Forelimb muscle (tissue), 1 donor: ENCODE measurements around the gene ENO2. TPM values are rescaled to one million over a fixed set of nuclear protein-coding genes. Genes with fewer than 3 reads are reported as not detected.

Source experiments
- DNase-seq: peaks from one replicate; pipeline ENCODE4 v3.0.0-alpha.2; 2013; ENCODE audit warnings: low read depth
- polyA plus RNA-seq: library from polyadenylated mRNA; unstranded; fragments of 120-200 nt; gene quantifications from one replicate; pipeline ENCODE4 v1.2.1, GENCODE V29; 2013; ENCODE audit not compliant: insufficient read length

The ENO2 gene
- polyA plus RNA-seq, 1 donor: 6.1 TPM

DNA sequence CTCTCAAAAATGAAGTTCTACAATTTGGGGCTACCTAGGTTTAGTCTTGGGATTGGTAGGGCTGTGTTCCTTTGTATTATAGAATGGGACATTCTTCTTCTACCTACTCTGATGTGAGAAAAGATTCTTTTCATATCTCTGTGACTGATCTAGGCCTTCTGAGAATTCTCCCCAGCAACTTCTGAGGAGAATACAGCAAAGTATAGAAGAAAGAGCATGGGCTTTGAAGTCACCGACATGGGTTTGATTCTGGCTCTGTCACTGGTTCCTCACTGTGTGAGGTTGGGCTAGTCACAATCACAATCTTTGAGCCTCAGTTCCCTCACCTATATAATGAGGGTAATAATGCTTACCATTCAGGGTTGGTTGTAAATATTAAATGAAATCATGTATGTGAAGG is 18.4 kb downstream of the ENO2 start:
- DNase-seq: no peak

DNA sequence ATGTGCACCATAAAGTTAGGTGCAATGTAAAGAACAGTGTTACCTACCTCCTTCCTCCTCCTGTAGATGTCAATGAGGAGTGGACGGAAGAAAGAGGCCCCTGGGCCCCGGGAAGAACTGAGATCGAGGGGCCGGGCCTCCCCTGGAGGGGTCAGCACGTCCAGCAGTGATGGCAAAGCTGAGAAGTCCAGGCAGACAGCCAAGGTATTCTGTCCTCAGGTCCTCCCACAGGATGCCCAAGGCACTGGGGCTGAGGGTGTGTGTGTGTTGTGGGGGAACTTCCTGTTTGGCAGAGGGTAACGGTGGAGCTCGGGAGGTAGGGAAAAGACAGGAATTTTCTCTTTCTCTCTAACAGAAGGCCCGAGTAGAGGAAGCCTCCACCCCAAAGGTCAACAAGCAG is 19.7 kb downstream of the ENO2 start:
- DNase-seq: no peak

DNA sequence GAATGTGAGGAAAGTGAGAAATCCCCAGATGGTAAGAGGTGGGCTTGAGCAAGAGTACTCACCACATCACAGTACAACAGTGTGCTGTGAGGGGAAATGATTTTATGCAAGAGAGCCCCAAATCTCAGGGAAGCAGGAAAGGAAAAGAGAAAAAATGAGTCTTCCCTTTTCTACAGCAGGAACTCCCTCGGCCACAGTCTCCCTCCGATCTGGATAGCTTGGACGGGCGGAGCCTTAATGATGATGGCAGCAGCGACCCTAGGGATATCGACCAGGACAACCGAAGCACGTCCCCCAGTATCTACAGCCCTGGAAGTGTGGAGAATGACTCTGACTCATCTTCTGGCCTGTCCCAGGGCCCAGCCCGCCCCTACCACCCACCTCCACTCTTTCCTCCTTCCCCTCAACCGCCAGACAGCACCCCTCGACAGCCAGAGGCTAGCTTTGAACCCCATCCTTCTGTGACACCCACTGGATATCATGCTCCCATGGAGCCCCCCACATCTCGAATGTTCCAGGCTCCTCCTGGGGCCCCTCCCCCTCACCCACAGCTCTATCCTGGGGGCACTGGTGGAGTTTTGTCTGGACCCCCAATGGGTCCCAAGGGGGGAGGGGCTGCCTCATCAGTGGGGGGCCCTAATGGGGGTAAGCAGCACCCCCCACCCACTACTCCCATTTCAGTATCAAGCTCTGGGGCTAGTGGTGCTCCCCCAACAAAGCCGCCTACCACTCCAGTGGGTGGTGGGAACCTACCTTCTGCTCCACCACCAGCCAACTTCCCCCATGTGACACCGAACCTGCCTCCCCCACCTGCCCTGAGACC is 21.2 kb downstream of the ENO2 start:
- DNase-seq: no peak

DNA sequence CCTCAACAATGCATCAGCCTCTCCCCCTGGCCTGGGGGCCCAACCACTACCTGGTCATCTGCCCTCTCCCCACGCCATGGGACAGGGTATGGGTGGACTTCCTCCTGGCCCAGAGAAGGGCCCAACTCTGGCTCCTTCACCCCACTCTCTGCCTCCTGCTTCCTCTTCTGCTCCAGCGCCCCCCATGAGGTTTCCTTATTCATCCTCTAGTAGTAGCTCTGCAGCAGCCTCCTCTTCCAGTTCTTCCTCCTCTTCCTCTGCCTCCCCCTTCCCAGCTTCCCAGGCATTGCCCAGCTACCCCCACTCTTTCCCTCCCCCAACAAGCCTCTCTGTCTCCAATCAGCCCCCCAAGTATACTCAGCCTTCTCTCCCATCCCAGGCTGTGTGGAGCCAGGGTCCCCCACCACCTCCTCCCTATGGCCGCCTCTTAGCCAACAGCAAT is 21.8 kb downstream of the ENO2 start:
- no peak for DNase-seq

DNA sequence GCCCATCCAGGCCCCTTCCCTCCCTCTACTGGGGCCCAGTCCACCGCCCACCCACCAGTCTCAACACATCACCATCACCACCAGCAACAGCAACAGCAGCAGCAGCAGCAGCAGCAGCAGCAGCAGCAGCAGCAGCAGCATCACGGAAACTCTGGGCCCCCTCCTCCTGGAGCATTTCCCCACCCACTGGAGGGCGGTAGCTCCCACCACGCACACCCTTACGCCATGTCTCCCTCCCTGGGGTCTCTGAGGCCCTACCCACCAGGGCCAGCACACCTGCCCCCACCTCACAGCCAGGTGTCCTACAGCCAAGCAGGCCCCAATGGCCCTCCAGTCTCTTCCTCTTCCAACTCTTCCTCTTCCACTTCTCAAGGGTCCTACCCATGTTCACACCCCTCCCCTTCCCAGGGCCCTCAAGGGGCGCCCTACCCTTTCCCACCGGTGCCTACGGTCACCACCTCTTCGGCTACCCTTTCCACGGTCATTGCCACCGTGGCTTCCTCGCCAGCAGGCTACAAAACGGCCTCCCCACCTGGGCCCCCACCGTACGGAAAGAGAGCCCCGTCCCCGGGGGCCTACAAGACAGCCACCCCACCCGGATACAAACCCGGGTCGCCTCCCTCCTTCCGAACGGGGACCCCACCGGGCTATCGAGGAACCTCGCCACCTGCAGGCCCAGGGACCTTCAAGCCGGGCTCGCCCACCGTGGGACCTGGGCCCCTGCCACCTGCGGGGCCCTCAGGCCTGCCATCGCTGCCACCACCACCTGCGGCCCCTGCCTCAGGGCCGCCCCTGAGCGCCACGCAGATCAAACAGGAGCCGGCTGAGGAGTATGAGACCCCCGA is 22.5 kb downstream of the ENO2 start:
- DNase-seq: no peak

DNA sequence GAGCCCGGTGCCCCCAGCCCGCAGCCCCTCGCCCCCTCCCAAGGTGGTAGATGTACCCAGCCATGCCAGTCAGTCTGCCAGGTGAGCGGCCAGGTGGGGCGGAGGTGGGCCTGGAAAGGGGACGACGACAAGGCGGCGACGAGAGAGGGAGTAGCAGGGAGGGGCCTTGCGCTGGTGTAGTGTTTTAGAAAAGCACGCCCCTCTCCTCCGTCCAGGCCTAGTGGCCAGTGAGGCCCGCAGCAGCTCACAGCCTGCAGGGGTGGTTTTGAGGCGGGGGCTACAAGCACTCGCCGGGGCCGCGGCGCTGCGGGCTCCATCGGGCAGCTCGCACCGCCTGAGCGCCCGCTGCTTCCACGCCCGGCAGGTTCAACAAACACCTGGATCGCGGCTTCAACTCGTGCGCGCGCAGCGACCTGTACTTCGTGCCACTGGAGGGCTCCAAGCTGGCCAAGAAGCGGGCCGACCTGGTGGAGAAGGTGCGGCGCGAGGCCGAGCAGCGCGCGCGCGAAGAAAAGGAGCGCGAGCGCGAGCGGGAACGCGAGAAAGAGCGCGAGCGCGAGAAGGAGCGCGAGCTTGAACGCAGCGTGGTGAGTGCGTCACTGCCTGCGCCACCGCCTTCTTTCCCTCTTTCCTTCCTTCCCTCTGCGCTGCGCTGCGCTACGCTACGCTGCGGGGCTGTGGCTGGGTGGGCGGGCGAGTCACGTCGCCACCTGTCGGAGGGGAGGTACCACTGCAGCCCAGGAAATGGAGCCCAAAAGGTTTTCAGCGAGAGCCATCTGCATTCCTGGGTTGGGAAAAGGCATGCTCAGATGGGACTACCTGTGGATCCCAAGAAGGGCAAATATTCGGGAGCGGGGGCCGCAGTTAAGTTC is 23.3 kb downstream of the ENO2 start:
- peak; percentile 87 for DNase-seq

DNA sequence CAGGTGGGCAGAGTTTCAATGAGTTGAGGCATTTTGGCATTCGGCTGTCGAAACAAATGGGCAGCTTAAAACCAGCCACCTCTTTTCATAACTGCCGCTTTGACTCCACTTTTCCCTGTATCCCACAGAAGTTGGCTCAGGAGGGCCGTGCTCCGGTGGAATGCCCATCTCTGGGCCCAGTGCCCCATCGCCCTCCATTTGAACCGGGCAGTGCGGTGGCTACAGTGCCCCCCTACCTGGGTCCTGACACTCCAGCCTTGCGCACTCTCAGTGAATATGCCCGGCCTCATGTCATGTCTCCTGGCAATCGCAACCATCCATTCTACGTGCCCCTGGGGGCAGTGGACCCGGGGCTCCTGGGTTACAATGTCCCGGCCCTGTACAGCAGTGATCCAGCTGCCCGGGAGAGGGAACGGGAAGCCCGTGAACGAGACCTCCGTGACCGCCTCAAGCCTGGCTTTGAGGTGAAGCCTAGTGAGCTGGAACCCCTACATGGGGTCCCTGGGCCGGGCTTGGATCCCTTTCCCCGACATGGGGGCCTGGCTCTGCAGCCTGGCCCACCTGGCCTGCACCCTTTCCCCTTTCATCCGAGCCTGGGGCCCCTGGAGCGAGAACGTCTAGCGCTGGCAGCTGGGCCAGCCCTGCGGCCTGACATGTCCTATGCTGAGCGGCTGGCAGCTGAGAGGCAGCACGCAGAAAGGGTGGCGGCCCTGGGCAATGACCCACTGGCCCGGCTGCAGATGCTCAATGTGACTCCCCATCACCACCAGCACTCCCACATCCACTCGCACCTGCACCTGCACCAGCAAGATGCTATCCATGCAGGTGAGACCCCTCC is 24.2 kb downstream of the ENO2 start:
- DNase-seq: no peak

DNA sequence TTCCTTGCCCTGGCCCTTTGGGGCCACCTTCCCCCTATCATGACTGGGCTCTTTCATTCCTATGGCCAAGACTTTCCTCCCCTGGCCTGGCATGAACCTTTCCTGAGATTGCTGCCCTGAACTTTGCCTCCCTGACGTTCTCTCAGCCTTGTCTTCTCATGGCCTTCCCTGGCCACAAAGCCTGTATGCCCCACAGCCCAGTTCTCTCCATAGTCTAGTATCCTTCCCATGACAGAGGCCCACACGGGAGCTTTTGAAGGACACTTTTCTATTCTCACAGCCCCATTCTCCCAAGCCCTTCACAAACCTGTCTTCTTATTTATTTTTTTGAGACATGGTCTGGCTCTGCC is 24.8 kb downstream of the ENO2 start:
- no peak for DNase-seq

DNA sequence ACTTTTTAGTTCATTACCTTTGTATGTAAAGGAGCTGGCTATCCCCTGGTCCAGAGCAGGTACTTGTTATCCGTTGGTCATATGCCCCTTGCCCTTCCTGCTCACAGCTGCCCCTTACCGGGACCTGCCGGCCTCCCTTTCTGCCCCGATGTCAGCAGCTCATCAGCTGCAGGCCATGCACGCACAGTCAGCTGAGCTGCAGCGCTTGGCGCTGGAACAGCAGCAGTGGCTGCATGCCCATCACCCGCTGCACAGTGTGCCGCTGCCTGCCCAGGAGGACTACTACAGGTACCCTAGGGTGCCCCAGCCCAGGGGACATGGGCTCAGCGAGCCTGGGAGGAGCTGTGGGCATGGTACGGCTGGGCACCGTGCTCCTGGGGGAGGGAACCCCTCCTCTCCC is 26.9 kb downstream of the ENO2 start:
- DNase-seq: no peak

DNA sequence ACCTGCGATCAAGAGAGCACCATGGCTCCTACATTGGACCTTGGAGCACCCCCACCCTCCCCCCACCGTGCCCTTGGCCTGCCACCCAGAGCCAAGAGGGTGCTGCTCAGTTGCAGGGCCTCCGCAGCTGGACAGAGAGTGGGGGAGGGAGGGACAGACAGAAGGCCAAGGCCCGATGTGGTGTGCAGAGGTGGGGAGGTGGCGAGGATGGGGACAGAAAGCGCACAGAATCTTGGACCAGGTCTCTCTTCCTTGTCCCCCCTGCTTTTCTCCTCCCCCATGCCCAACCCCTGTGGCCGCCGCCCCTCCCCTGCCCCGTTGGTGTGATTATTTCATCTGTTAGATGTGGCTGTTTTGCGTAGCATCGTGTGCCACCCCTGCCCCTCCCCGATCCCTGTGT is 27.4 kb downstream of the ENO2 start:
- no peak for DNase-seq

DNA sequence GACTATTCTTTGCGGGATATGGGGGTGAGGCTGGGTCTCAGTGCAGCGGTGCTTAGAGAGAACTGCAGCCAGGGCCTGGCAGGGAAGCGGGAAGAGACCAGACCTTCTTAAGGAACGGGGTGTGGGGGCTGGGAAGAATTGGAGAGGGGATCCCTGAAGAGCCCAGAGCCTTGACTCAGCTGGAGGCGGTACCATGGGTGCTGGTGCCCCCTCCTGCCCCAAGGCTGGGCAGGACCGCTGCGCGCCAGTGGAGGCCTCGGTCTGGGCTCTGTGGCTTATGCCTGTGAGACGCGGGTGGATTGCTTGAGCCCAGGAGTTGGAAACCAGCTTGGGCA is 27.9 kb downstream of the ENO2 start:
- no peak for DNase-seq

DNA sequence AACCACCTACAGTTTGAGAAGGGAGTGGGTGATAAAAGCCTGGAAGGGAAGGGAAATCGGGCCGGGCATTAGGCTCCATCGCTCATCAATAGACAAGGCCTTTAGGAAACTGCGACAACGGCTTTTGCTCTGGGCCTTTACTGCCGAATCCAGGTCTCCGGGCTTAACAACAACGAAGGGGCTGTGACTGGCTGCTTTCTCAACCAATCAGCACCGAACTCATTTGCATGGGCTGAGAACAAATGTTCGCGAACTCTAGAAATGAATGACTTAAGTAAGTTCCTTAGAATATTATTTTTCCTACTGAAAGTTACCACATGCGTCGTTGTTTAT is 29.0 kb downstream of the ENO2 start:
- DNase-seq: peak; percentile 87

DNA sequence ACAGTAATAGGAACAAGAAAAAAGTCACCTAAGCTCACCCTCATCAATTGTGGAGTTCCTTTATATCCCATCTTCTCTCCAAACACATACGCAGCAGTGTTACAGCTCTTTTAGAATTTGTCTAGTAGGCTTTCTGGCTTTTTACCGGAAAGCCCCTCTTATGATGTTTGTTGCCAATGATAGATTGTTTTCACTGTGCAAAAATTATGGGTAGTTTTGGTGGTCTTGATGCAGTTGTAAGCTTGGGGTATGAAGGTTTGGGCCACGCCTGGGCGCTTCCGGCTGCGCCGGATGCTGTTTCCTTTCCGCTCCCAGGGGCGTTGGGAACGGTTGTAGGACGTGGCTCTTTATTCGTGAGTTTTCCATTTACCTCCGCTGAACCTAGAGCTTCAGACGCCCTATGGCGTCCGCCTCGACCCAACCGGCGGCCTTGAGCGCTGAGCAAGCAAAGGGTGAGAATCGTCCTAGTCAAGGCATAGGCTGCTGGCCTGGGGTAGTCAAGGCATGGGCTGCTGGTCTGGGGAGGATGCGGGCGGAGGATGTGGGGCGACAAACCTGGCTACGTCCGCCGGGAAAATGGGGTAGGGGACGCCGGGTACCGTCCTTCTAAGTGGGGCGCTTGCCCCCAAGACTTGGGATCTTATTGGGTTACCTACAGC is 29.5 kb downstream of the ENO2 start, which contains the start of the genes C12orf57 and RNU7-1:
TSS of gene C12orf57 (plus strand) at position 301 of the 659 bp plus-strand sequence. CDS start at position 401, 100 bp downstream.
TSS of gene RNU7-1 (plus strand) at position 95 of the 659 bp plus-strand sequence.
- DNase-seq: peak; percentile 83

DNA sequence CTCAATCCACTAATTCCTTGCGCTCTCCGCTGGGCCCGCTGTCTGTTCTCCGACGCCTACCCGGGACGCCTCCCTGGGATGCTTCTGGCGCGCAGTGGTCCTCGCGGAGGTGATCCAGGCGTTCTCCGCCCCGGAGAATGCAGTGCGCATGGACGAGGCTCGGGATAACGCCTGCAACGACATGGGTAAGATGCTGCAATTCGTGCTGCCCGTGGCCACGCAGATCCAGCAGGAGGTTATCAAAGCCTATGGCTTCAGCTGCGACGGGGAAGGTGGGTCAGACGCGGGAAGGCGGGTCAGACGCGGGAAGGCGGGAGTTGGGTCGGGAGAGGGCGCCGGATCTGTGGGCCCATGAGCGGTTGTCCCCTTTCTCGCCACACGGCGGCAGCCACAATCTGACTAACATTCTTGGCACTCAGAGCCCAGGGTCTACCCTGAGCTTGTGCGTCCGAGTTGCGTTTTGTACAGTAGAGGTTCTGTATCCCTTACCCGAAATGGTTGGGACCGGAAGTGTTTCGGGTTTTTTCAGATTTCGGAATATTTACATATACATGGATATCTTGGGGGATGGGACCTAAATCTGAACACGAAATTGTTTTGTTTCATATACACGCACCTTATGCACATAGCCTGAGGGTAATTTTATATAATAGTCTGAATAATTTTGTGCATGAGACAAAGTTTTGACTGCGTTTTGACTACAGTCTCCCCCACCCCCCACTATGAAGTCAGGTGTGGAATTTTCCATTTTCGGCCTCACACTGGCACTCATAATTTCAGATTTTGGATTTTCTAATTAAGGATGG is 30.2 kb downstream of the ENO2 start:
- peak; percentile 91 for DNase-seq

DNA sequence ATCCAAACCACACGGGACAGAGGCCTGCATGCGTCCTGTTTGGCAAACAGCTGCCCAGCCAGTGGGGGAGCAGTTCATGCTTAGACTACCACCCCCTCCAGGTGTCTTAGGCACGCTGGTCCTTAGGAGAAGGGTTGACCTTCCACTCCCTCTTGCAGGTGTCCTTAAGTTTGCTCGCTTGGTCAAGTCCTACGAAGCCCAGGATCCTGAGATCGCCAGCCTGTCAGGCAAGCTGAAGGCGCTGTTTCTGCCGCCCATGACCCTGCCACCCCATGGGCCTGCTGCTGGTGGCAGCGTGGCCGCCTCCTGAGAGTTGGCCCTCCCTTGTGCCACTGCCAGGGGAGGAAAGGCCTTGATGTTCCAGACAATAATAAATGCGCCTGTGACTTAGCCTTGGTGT is 31.2 kb downstream of the ENO2 start:
- no peak for DNase-seq

DNA sequence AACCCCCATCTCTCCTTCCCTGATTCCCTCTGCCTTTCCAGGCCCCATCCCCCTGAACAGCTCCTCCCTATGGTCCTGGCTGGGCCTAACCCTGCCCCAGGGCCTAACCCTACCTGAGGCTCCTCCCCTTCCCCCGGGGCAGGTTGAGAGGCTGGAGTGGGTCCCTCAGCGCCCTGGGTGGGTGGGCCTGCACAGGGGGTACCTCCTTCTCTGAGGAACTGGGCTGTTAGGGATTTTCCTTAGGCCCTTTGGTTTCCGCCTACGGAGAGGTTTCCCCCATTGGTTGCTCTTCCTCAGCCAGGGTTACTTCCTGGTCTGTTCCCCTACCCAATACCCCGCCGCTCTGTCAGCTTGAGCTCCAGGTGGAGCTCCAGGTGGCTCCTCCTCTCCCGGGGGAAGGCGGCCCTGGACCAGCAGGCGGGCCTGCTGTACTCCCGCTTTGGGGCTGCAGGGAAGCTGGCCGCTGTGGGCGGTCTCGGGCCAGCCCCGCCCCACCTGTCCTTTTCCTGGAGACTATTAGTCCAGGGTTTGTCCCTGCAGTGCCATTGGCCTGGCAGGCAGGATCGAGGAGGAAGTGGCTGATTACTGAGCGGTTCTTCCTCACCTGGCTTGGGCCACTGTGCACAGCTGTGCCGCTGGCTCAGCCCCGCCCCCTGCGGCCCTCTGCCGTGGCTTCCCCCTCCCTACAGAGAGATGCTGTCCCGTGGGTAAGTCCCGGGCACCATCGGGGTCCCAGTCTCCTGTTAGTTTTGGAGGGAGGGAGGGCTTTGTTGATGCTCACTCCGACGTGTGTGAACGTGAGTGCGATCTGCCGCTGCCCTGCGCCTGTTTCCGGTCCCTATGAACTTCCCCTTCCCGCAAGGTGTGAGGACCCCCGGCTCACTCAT is 31.9 kb downstream of the ENO2 start:
- DNase-seq: no peak

DNA sequence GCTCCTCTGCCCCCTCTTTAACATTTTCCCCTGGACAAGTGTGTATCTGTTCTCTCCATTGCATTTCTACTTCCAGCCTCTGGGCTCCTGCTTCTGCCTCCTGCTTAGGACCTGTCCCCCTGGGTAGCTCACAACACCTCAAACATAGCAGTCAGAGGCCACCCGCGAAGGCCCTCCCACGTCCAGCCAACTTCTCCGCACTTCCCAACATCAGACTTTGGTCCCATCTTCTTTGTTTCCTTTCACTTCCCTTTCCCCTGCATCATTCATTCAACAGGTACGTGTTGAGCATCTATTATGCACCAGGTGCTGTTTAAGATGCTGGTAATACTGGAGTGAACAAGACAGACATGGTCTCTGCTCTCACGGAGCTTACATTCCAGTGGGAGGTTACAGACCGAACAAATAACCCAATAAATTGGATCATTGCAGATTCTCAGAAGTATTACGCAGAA is 32.6 kb downstream of the ENO2 start:
- DNase-seq: no peak

DNA sequence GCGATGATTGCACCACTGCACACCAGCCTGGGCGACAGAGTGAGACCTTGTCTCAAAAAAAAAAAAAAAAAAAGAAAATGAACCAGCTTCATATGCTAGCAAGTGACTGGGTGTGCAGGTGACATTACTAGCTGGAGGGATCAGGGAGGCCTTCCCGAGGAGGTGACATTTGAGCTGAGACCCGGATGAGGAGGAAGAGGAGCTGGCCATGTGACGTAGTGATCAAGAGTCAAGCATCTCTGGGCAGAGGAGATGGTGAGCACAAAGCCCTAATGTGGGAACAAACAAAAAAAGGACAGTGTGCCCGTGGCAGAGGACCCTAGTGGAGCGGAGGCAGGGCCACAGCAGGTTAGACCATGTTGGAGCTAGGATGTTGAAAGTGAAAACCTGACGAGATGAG is 33.2 kb downstream of the ENO2 start:
- no peak for DNase-seq
